RWPE1 (cell line): ENCODE data around the gene ERCC8.
A peak's percentile ranks its signal among the peaks of the same experiment; 100 is the strongest.

Experiments used
- CTCF ChIA-PET: fragments of 350-600 bp; sonication (Branson Sonifier 250); formaldehyde crosslinking; extraction: SDS; loops from one replicate; lab custom pipeline; 2021; lab: Yijun Ruan, JAX
- POLR2A ChIA-PET: fragments of 400-600 bp; formaldehyde crosslinking; extraction: SDS; loops from one replicate; lab custom pipeline; 2020; ENCODE audit warnings: antibody characterized with exemption; ENCODE audit not compliant: low non-redundant PET; lab: Yijun Ruan, JAX
- DNase-seq: peaks from one replicate; pipeline ENCODE4 v3.0.0; 2012; ENCODE audit warnings: low spot score
- H3K27ac ChIP-seq: fragments of 450-650 bp; 2 replicates; pipeline ENCODE4 v1.5.1; 2017
- TF ChIP-seq, protein P1 (sequence below): fragments of 450-650 bp; conservative IDR thresholded peaks from 2 replicates; pipeline ENCODE4 v1.5.1; 2017; ENCODE audit warnings: low read depth, mild to moderate bottlenecking

ERCC8 gene

DNA sequence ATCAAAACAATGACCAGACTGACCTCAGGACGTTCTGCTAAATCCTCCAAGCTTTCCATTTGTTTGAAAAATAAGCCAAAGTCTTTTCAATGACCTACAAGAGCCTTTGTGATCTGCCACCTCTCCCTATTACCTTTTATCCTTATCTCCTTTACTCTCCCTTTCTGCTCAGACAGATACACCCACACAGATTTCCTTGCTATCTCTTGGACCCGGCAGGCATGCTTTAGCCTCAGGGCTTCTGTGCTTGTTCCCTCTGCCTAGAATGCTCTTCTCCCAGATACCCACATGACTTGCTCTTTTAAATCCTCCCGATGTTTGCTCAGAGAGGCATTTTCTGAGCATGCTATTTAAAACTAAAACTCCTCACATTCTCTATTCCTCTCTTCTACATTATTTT is 91.9 kb downstream of the ERCC8 start:
- H3K27ac ChIP-seq = no peak overlapping the region
- POLR2A ChIA-PET = no interaction called here
- no peak for DNase-seq
- CTCF ChIA-PET = interaction anchor here (0.7 kb wide), 1 partner anchor 99 kb away, joined by 3 read pairs; no protein-coding TSS in a partner anchor
- TF ChIP-seq, protein P1, sequence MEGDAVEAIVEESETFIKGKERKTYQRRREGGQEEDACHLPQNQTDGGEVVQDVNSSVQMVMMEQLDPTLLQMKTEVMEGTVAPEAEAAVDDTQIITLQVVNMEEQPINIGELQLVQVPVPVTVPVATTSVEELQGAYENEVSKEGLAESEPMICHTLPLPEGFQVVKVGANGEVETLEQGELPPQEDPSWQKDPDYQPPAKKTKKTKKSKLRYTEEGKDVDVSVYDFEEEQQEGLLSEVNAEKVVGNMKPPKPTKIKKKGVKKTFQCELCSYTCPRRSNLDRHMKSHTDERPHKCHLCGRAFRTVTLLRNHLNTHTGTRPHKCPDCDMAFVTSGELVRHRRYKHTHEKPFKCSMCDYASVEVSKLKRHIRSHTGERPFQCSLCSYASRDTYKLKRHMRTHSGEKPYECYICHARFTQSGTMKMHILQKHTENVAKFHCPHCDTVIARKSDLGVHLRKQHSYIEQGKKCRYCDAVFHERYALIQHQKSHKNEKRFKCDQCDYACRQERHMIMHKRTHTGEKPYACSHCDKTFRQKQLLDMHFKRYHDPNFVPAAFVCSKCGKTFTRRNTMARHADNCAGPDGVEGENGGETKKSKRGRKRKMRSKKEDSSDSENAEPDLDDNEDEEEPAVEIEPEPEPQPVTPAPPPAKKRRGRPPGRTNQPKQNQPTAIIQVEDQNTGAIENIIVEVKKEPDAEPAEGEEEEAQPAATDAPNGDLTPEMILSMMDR = no peak

DNA sequence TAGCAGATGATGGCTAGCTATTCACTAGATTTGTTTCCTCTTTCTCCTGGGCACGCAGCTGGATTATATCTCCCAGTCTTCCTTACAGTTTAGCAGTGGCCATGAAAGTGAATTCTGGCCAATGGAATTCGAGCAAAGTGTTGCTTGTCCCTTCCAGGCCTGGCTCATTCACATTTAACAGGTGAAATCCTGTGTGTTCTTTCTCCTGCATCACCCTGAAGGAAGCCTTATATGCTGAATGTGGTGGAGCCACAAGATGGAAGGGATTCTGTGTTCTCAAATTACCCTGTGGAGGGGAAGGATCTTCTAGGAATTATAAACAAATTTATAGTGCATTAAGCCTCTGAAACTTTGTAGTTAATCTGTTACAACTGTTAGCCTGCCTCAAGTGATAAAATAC is 92.6 kb downstream of the ERCC8 start:
- DNase-seq = no peak
- POLR2A ChIA-PET = no interaction called here
- no peak overlapping the region for H3K27ac ChIP-seq
- TF ChIP-seq, protein P1 = no peak
- CTCF ChIA-PET = interaction anchor here (0.6 to 0.7 kb wide), 2 partner anchors 98 to 452 kb away, joined by 3 read pairs; no protein-coding TSS in a partner anchor

DNA sequence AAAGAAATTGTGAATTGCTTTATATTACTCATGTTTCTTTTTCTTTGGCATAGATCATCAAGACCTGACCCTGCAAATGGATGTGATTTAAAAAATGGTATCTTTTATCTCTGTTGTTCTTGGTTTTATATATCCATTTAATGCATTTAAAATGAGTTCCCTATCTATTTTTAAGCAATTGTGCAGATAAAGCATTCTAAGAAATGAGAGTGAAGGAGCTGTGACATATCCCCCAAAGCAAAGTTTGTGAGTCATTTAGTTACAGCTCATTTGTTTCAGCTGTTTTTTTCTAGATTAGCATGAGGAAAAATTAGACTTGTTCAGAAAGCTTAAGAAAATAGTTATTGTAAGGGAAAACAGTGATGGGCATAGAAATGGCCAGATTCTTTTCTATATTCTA is 93.2 kb downstream of the ERCC8 start:
- no peak overlapping the region for H3K27ac ChIP-seq
- CTCF ChIA-PET = interaction anchor here (0.6 to 0.7 kb wide), 2 partner anchors 453 to 1317 kb away, joined by 3 to 4 read pairs; no protein-coding TSS in a partner anchor
- no peak for DNase-seq
- TF ChIP-seq, protein P1 = no peak
- POLR2A ChIA-PET = no interaction called here

DNA sequence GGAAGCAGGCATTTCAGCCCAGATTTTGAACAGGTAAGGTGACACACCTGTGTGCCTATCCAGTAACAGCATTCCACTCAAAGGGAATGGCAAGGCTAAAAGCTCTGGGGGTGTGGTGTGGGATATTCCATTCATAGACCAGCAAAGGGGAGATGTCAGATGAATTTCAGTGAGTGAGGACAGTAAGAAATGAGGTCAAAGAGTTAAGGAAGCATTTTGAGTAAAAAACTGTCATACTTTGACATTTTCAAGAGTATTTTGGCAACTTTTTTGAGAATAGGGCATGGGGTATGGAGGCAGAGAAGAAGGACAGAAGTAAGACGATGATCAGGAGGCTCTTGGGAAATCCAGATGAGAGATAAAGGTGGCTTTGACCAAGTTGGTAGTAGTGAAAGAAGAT is 98.6 kb downstream of the ERCC8 start:
- TF ChIP-seq, protein P1 = no peak
- POLR2A ChIA-PET = no interaction called here
- CTCF ChIA-PET = no interaction called here
- no peak for DNase-seq
- no peak overlapping the region for H3K27ac ChIP-seq

DNA sequence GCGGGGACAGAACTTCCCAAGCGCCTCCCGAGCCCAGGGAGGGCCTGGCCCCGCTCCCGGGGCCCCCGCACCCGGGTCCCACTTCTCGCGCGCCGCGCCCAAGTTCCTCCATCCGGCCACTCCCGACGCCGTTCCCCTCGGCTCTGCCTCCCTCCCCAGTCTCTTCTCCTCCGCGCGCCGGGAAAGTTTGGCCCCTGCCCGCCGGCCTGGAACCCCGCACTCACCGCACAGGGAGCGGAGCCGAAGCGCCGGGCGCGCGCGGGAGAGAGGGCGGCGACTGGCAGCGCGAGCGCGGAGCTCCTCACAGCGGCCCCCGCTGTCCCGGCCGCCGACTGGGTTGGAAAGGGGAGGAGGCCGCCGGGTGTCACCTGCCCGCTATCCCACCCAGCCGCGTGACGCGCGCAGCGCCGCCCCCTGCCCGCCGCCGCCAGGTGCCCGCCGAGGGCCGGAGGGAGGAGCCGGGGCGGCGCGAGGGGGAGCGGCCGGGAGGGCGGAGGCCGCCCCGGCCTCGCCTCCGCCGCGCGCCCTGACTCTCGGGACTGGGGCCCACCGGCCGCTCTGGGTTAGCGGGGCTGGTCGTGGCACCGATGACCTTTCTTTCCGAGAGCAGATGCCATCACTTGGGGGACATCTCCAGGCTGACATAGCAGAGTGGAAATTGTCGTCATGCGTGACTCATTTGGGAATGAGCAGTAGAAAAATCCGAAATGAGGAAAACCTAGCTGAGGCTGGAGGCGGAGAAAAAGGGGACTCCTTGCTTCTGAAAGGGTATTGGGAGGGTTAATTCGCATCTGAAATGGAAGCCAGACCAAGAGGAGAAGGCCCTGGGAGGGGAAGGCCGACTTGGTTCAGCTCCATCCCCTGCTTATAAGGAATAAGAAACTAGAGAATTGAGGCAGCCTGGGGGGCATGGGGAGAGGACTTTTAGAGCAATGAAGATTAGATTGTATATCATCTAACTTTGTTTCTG is 100.6 kb downstream of the ERCC8 start, which contains the start of gene ELOVL7:
Gene ELOVL7, minus strand, starts transcription at position 334 of the 970 bp plus-strand sequence. CDS start 56,872 bp downstream, outside the sequence.
- H3K27ac ChIP-seq = no peak within 1 kb of the TSS
- TF ChIP-seq, protein P1 = peak; percentile 81
- ChIA-PET POLR2A (interaction anchor here (0.7 to 1.0 kb wide), 2 partner anchors 14 to 30 kb away, joined by 3 read pairs; no protein-coding TSS in a partner anchor), CTCF (interaction anchor here (0.5 to 1.9 kb wide), 11 partner anchors 13 to 1451 kb away, joined by 3 to 7 read pairs (median 3); no protein-coding TSS in a partner anchor)
- DNase-seq = peak; percentile 90

DNA sequence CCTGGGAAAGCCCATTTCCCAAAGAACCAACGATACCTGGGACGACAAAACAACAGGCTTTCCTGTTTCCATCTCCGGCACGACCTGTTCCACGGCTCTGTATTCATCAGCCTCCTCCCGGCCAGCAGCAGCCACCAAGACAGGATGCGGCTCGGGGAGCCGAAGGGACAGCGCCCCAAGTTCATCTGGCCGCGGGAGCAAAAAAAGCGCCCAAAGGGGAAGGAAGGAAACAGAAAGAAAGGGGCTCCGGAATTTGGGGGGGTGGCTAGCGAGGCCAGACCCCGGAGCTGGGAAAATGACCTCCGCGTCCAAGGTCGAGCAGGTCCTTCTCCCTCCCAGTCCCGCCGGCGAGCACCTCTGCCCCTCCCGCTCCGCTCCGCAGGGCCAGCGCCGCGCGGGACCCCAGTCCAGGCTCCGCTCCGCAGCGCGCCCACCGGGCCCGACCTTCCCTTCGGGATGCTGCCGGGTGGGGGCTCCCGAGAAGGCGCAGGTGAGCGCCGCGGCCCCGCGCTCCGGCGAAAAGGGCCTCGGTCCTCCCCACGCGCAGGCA is 101.4 kb downstream of the ERCC8 start:
- H3K27ac ChIP-seq = no peak overlapping the region
- ChIA-PET CTCF (interaction anchor here (0.7 to 1.9 kb wide), 6 partner anchors 16 to 1764 kb away, joined by 3 to 5 read pairs (median 3); no protein-coding TSS in a partner anchor), POLR2A (interaction anchor here (0.7 kb wide), 1 partner anchor 29 kb away, joined by 3 read pairs; no protein-coding TSS in a partner anchor)
- TF ChIP-seq, protein P1 = no peak
- peak; percentile 51 for DNase-seq
